Kidney (tissue), 14 donors: Measurements from ENCODE around the gene WIPF1. TPM values are rescaled to one million over a fixed set of nuclear protein-coding genes. Genes with fewer than 3 reads are reported as not detected.

Source experiments
- DNase-seq, 5 donors: peaks; one replicate each; pipeline ENCODE4 v3.0.0-alpha.2; 2013 to 2020
- FAIRE-seq: peaks from 2 replicates; lab custom pipeline; 2012; peaks lifted over from hg19 to GRCh38; lab: Jason Lieb, UNC
- H3K27ac ChIP-seq, 2 donors: one replicate each; pipeline ENCODE4 v1.7.0; 2013; ENCODE audit warnings: low read depth in 2 of 2, low read length in 2 of 2, inconsistent platforms in 1 of 2
- H3K27me3 ChIP-seq: one replicate; pipeline ENCODE4 v1.7.1; 2013; ENCODE audit warnings: low read length, inconsistent platforms; ENCODE audit not compliant: control insufficient read depth, insufficient read depth
- H3K36me3 ChIP-seq, 3 donors: one replicate each; pipeline versions ENCODE4 v1.7.0 to v1.7.1; 2013; ENCODE audit warnings: low read length in 3 of 3, control low read depth in 1 of 3, inconsistent platforms in 1 of 3; ENCODE audit not compliant: insufficient read depth in 3 of 3, control insufficient read depth in 2 of 3
- H3K4me1 ChIP-seq, 3 donors: one replicate each; pipeline versions ENCODE4 v1.7.0 to v1.7.1; 2013; ENCODE audit warnings: low read length in 3 of 3, inconsistent platforms in 1 of 3, low read depth in 1 of 3; ENCODE audit not compliant: control insufficient read depth in 2 of 3, insufficient read depth in 2 of 3
- H3K4me3 ChIP-seq, 3 donors: one replicate each; pipeline versions ENCODE4 v1.7.0 to v1.8.1; 2013; ENCODE audit warnings: low read length in 3 of 3, control low read depth in 1 of 3, inconsistent platforms in 1 of 3
- H3K9ac ChIP-seq, 3 donors: one replicate each; pipeline versions ENCODE4 v1.7.0 to v1.7.1; 2013; ENCODE audit warnings: low read length in 3 of 3, control low read depth in 1 of 3, inconsistent platforms in 1 of 3
- H3K9me3 ChIP-seq, 3 donors: one replicate each; pipeline versions ENCODE4 v1.7.0 to v1.7.1; 2013; ENCODE audit warnings: low read length in 3 of 3, control low read depth in 1 of 3, inconsistent platforms in 1 of 3; ENCODE audit not compliant: control insufficient read depth in 2 of 3, insufficient read depth in 1 of 3
- CTCF ChIP-seq: IDR thresholded peaks from 3 replicates; pipeline ENCODE4 v1.5.1; 2012; ENCODE audit warnings: mild to moderate bottlenecking, moderate library complexity, borderline replicate concordance; ENCODE audit not compliant: insufficient read depth; ENCODE audit errors: extremely low read depth
- intact Hi-C: fragments of 100-400 bp; cut with DNase I; formaldehyde crosslinking; loops from one replicate; pipeline ENCODE4 v1.11.1; 2022
- polyA plus RNA-seq: library from polyadenylated mRNA; stranded (reverse); fragments of 350-450 nt; fragmentation: Illumina TruSeq; extraction: RNeasy Lipid Tissue Mini Kit (QIAGEN cat#74804); gene quantifications from one replicate; pipeline ENCODE4 v1.2.3, GENCODE V29; 2014; ENCODE audit warnings: low read depth, low replicate concordance; ENCODE audit not compliant: insufficient read depth
- total RNA-seq: library from RNA; stranded (reverse); fragmentation: NEBNext Ultra II Directional; extraction: Animal tissue kit (Norgen Biotek cat#: 25700); gene quantifications from one replicate; pipeline ENCODE4 v1.2.1, GENCODE V29; 2021
- donor health status: control.
- donor health status: control.
- donor health status: control.
- donor health status: control.
- donor health status: control.
- donor health status: DM: yes; HTN: yes; CAD: no.
- donor health status: Normal renal cell carcinoma (clear cell type).

WIPF1 gene
- total and polyA plus RNA-seq, 2 donors from 2014 or later: 11.7 to 55.0 TPM

- peaks cover 0 to 14% (median 2%) of the 10 kb centered on the region in 3 donors for H3K4me1 ChIP-seq
- no peaks in the 10 kb centered on the region for H3K27me3 ChIP-seq
- TF ChIP-seq CTCF: no peak
- no peak overlapping the region for H3K27ac ChIP-seq
- no peak overlapping the region for H3K4me3 ChIP-seq
- no peaks in the 10 kb centered on the region for H3K9me3 ChIP-seq
- no peak overlapping the region for H3K9ac ChIP-seq
- intact Hi-C loops: no loop called here
- DNase-seq (no peak), FAIRE-seq (no peak)
- peaks cover 0 to 4% (median 3%) of the 10 kb centered on the region in 3 donors for H3K36me3 ChIP-seq
Observed at GRCh38 chr2:174585657-174586252, 11.8 kb downstream of the WIPF1 start.

- H3K4me1 ChIP-seq: peaks cover 0 to 14% (median 2%) of the 10 kb centered on the region in 3 donors
- no peak overlapping the region for H3K9ac ChIP-seq
- H3K36me3 ChIP-seq: peaks cover 0 to 4% (median 3%) of the 10 kb centered on the region in 3 donors
- DNase-seq (no peak), FAIRE-seq (no peak)
- TF ChIP-seq CTCF: no peak
- H3K9me3 ChIP-seq: no peaks in the 10 kb centered on the region
- no peaks in the 10 kb centered on the region for H3K27me3 ChIP-seq
- no peak overlapping the region for H3K27ac ChIP-seq
- intact Hi-C loops: no loop called here
- H3K4me3 ChIP-seq: no peak overlapping the region
Observed at GRCh38 chr2:174585146-174585545, 12.5 kb downstream of the WIPF1 start.

- no peak overlapping the region for H3K4me3 ChIP-seq
- DNase-seq (no peak), FAIRE-seq (no peak)
- no peak overlapping the region for H3K9ac ChIP-seq
- no peaks in the 10 kb centered on the region for H3K27me3 ChIP-seq
- H3K4me1 ChIP-seq: no peaks in the 10 kb centered on the region
- H3K36me3 ChIP-seq: peaks cover 0 to 5% (median 4%) of the 10 kb centered on the region in 3 donors
- intact Hi-C loops: no loop called here
- no peak overlapping the region for H3K27ac ChIP-seq
- TF ChIP-seq CTCF: no peak
- H3K9me3 ChIP-seq: no peaks in the 10 kb centered on the region
Observed at GRCh38 chr2:174581491-174581890, 16.1 kb downstream of the WIPF1 start.

GRCh38 chr2:174580951-174581350 is 16.7 kb downstream of the WIPF1 start:
- no peaks in the 10 kb centered on the region for H3K9me3 ChIP-seq
- H3K27me3 ChIP-seq: no peaks in the 10 kb centered on the region
- no peak for FAIRE-seq
- DNase-seq: no peak
- H3K4me1 ChIP-seq: no peaks in the 10 kb centered on the region
- intact Hi-C loops: no loop called here
- H3K4me3 ChIP-seq: no peak overlapping the region
- H3K27ac ChIP-seq: no peak overlapping the region
- TF ChIP-seq CTCF: no peak
- H3K9ac ChIP-seq: no peak overlapping the region
- peaks cover 0 to 5% (median 4%) of the 10 kb centered on the region in 3 donors for H3K36me3 ChIP-seq
